SH-SY5Y (cell line): Measurements from ENCODE around the gene OLFM3.

Experiments used
- GATA2 ChIP-seq: IDR thresholded peaks from 2 replicates; pipeline ENCODE4 v1.6.1; 2011; ENCODE audit warnings: mild to moderate bottlenecking, low read depth, low read length
- GATA3 ChIP-seq: IDR thresholded peaks from 2 replicates; pipeline ENCODE4 v1.6.1; 2011; ENCODE audit warnings: low read depth, mild to moderate bottlenecking, low read length, moderate library complexity

DNA sequence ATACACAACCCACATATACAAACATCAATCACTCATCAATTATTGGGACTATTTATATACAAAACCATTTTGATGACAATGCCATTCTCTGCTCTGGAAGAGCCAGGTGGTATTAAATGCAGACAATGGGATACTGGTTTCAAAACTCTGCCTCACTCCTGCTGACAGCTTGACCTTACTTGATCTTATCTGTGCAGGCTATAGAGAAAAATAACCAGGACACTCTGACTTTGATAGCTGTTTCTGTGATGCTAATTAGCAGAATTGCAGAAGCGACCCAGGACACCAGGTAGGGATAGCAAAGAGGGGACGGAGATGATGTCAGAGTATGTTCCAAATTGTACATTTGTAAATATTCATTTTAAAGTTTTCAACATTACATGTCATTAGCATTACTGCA, 89.5 kb downstream of the OLFM3 start:
- TF ChIP-seq GATA3 = peak; percentile 89
- peak; percentile 93 for TF ChIP-seq GATA2
